DOHH2 (cell line): Measurements from ENCODE around the gene EXD3.
"Not testable (repeated sequence)": the region's sequence is repeated elsewhere in the genome, so short reads cannot be mapped to it uniquely, and the experiment has no call there.

Experiments used
- EZH2phosphoT487 ChIP-seq: fragments of 200-600 bp; sonication (generic); IDR thresholded peaks from 2 replicates; pipeline ENCODE4 v1.6.1; 2017; ENCODE audit warnings: borderline replicate concordance, mild to moderate bottlenecking, antibody characterized with exemption, low read length, moderate library complexity, mixed read lengths
- TF ChIP-seq, protein P1 (sequence below): fragments of 200-600 bp; sonication (generic); IDR thresholded peaks from one replicate; pipeline ENCODE4 v1.5.1; 2014; ENCODE audit warnings: antibody characterized with exemption, mild to moderate bottlenecking, low read depth, low read length; ENCODE audit not compliant: poor library complexity, severe bottlenecking

DNA sequence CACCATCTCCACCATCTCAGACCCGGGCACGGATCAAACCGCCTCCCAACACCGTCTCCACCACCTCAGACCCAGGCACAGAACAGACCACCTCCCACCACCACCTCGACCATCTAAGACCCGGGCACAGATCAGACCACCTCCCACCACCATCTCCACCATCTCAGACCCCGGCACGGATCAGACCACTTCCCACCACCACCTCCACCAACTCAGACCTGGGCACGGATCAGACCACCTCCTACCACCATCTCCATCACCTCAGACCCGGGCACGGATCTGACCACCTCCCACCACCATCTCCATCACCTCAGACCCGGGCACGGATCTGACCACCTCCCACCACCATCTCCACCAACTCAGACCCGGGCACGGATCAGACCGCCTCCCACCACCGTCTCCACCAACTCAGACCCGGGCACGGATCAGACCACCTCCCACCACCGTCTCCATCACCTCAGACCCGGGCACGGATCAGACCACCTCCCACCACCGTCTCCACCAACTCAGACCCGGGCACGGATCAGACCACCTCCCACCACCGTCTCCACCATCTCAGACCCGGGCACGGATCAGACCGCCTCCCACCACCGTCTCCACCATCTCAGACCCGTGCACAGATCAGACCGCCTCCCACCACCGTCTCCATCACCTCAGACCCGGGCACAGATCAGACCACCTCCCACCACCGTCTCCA, 43.6 kb upstream of the EXD3 start:
- TF ChIP-seq EZH2phosphoT487 = not testable (repeated sequence)
- TF ChIP-seq, protein P1, sequence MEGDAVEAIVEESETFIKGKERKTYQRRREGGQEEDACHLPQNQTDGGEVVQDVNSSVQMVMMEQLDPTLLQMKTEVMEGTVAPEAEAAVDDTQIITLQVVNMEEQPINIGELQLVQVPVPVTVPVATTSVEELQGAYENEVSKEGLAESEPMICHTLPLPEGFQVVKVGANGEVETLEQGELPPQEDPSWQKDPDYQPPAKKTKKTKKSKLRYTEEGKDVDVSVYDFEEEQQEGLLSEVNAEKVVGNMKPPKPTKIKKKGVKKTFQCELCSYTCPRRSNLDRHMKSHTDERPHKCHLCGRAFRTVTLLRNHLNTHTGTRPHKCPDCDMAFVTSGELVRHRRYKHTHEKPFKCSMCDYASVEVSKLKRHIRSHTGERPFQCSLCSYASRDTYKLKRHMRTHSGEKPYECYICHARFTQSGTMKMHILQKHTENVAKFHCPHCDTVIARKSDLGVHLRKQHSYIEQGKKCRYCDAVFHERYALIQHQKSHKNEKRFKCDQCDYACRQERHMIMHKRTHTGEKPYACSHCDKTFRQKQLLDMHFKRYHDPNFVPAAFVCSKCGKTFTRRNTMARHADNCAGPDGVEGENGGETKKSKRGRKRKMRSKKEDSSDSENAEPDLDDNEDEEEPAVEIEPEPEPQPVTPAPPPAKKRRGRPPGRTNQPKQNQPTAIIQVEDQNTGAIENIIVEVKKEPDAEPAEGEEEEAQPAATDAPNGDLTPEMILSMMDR = not testable (repeated sequence)
